Measurements from ENCODE around the gene TMEM209. TPM values are rescaled to one million over a fixed set of nuclear protein-coding genes. Genes with fewer than 3 reads are reported as not detected.
"Not testable (repeated sequence)": the region's sequence is repeated elsewhere in the genome, so short reads cannot be mapped to it uniquely, and the experiment has no call there.

The TMEM209 gene
- polyA plus RNA-seq, 1 donor from 2014 or later: 14.6 TPM

DNA sequence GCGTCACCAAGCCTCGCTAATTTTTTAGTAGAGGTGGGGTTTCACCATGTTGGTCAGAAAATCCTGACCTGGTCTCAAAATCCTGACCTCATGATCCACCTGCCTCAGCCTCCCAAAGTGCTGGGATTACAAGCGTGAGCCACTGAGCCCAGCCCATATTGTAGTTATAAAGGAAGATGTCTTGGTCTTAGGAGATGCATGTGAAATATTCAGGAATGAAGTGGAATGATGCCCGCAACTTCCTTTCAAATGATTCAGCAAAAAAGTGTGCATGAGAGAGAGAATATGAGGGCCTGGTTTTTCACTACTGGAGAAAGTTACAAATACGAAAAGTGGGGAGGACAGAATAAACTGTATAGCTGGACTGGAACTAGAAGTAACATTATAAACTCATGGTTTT lies 15.9 kb downstream of the TMEM209 start:
- H3K79me2 ChIP-seq (replicated peaks; ENCODE audit: insufficient read depth, low read length): no peaks in the 10 kb centered on the region
- no peaks in the 10 kb centered on the region for H3K27me3 ChIP-seq (ENCODE audit: insufficient read depth, low read depth, low read length)
- TF ChIP-seq MXI1 (conservative IDR thresholded peaks at IDR 0.05; ENCODE audit: poor library complexity, severe bottlenecking) (no peak), TAF1 (IDR thresholded peaks at IDR 0.05; ENCODE audit: low read depth) (no peak), EZH2 (IDR thresholded peaks at IDR 0.05; ENCODE audit: borderline replicate concordance, insufficient read depth, low read length, poor library complexity, severe bottlenecking) (no peak), POLR2AphosphoS5 (IDR thresholded peaks at IDR 0.05) (no peak), EP300 (conservative IDR thresholded peaks at IDR 0.05; ENCODE audit: poor library complexity, severe bottlenecking) (no peak), SMC3 (conservative IDR thresholded peaks at IDR 0.05; ENCODE audit: poor library complexity) (no peak), RAD21 (conservative IDR thresholded peaks at IDR 0.05) (no peak)
- TF ChIP-seq, protein P1, sequence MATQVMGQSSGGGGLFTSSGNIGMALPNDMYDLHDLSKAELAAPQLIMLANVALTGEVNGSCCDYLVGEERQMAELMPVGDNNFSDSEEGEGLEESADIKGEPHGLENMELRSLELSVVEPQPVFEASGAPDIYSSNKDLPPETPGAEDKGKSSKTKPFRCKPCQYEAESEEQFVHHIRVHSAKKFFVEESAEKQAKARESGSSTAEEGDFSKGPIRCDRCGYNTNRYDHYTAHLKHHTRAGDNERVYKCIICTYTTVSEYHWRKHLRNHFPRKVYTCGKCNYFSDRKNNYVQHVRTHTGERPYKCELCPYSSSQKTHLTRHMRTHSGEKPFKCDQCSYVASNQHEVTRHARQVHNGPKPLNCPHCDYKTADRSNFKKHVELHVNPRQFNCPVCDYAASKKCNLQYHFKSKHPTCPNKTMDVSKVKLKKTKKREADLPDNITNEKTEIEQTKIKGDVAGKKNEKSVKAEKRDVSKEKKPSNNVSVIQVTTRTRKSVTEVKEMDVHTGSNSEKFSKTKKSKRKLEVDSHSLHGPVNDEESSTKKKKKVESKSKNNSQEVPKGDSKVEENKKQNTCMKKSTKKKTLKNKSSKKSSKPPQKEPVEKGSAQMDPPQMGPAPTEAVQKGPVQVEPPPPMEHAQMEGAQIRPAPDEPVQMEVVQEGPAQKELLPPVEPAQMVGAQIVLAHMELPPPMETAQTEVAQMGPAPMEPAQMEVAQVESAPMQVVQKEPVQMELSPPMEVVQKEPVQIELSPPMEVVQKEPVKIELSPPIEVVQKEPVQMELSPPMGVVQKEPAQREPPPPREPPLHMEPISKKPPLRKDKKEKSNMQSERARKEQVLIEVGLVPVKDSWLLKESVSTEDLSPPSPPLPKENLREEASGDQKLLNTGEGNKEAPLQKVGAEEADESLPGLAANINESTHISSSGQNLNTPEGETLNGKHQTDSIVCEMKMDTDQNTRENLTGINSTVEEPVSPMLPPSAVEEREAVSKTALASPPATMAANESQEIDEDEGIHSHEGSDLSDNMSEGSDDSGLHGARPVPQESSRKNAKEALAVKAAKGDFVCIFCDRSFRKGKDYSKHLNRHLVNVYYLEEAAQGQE (IDR thresholded peaks at IDR 0.05; ENCODE audit: borderline replicate concordance): no peak
- TF ChIP-seq, protein P2, sequence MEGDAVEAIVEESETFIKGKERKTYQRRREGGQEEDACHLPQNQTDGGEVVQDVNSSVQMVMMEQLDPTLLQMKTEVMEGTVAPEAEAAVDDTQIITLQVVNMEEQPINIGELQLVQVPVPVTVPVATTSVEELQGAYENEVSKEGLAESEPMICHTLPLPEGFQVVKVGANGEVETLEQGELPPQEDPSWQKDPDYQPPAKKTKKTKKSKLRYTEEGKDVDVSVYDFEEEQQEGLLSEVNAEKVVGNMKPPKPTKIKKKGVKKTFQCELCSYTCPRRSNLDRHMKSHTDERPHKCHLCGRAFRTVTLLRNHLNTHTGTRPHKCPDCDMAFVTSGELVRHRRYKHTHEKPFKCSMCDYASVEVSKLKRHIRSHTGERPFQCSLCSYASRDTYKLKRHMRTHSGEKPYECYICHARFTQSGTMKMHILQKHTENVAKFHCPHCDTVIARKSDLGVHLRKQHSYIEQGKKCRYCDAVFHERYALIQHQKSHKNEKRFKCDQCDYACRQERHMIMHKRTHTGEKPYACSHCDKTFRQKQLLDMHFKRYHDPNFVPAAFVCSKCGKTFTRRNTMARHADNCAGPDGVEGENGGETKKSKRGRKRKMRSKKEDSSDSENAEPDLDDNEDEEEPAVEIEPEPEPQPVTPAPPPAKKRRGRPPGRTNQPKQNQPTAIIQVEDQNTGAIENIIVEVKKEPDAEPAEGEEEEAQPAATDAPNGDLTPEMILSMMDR (IDR thresholded peaks at IDR 0.05; ENCODE audit: poor library complexity, severe bottlenecking): no peak
- H2AFZ ChIP-seq (ENCODE audit: low read depth, low read length): no peak overlapping the region
- no peaks in the 10 kb centered on the region for H3K9me3 ChIP-seq (ENCODE audit: low read length)
- H3K36me3 ChIP-seq (ENCODE audit: insufficient read depth, low read length): no peaks in the 10 kb centered on the region
- H4K20me1 ChIP-seq (ENCODE audit: insufficient read depth): no peaks in the 10 kb centered on the region
- H3F3A ChIP-seq (ENCODE audit: insufficient read depth, low read length, poor library complexity, severe bottlenecking): no peaks in the 10 kb centered on the region
- H3K4me3 ChIP-seq (ENCODE audit: low read length): no peak overlapping the region
- H3K27ac ChIP-seq (ENCODE audit: low read length): no peak overlapping the region
- no peak overlapping the region for H3K4me2 ChIP-seq (ENCODE audit: low read length)
- no peak overlapping the region for H3K9ac ChIP-seq (ENCODE audit: low read length)
- H3K9me2 ChIP-seq (ENCODE audit: insufficient read depth, low read length): no peaks in the 10 kb centered on the region

DNA sequence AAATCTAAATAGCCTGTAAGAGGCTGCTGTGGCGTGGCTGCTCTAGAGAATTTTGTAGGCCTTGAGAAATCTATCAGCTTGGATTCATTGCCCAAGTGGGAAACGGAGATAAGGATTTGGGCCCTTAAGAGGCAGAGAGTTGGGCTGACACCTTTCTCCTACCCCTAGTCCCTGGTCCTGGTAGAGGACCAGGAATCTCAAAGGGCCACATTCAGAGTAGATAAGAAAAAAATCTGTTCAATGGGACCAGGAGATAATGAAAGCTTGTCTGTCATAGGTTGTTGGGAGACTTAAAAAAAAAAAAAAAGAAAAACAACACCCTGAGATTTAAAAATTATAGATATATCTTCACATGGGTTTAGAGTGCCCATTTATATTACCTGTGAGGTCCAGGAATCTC lies 17.8 kb downstream of the TMEM209 start:
- Histone ChIP-seq H4K20me1 (ENCODE audit: insufficient read depth) (no peaks in the 10 kb centered on the region), H3F3A (ENCODE audit: insufficient read depth, low read length, poor library complexity, severe bottlenecking) (no peaks in the 10 kb centered on the region), H3K79me2 (replicated peaks; ENCODE audit: insufficient read depth, low read length) (no peaks in the 10 kb centered on the region), H3K27me3 (ENCODE audit: insufficient read depth, low read depth, low read length) (no peaks in the 10 kb centered on the region), H3K9ac (ENCODE audit: low read length) (no peak overlapping the region), H2AFZ (ENCODE audit: low read depth, low read length) (no peak overlapping the region), H3K9me2 (ENCODE audit: insufficient read depth, low read length) (no peaks in the 10 kb centered on the region), H3K36me3 (ENCODE audit: insufficient read depth, low read length) (no peaks in the 10 kb centered on the region), H3K4me3 (ENCODE audit: low read length) (no peak overlapping the region), H3K27ac (ENCODE audit: low read length) (no peak overlapping the region), H3K9me3 (ENCODE audit: low read length) (no peaks in the 10 kb centered on the region), H3K4me2 (ENCODE audit: low read length) (no peak overlapping the region)
- no peak for TF ChIP-seq MXI1 (conservative IDR thresholded peaks at IDR 0.05; ENCODE audit: poor library complexity, severe bottlenecking)
- no peak for TF ChIP-seq POLR2AphosphoS5 (IDR thresholded peaks at IDR 0.05)
- TF ChIP-seq RAD21 (conservative IDR thresholded peaks at IDR 0.05): no peak
- TF ChIP-seq, protein P2 (IDR thresholded peaks at IDR 0.05; ENCODE audit: poor library complexity, severe bottlenecking): no peak
- no peak for TF ChIP-seq SMC3 (conservative IDR thresholded peaks at IDR 0.05; ENCODE audit: poor library complexity)
- TF ChIP-seq EP300 (conservative IDR thresholded peaks at IDR 0.05; ENCODE audit: poor library complexity, severe bottlenecking): no peak
- TF ChIP-seq, protein P1 (IDR thresholded peaks at IDR 0.05; ENCODE audit: borderline replicate concordance): no peak
- no peak for TF ChIP-seq TAF1 (IDR thresholded peaks at IDR 0.05; ENCODE audit: low read depth)
- TF ChIP-seq EZH2 (IDR thresholded peaks at IDR 0.05; ENCODE audit: borderline replicate concordance, insufficient read depth, low read length, poor library complexity, severe bottlenecking): no peak

DNA sequence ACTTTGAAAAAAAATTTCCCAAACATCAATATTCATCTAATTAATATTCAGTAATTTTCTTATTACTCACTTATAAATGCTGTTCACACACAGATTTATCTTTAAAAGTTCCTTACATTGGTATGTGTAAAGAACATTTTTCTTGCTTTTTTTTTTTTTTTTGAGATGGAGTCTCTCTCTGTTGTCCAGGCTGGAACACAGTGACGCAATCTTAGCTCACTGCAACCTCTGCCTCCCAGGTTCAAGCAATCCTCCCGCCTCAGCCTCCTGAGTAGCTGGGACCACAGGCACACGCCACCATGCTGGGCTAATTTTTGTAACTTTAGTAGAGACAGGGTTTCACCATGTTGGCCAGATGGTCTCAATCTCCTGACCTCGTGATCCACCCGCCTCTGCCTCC lies 20.9 kb downstream of the TMEM209 start:
- not testable (repeated sequence) for H3K4me3 ChIP-seq (ENCODE audit: low read length); H3K9ac ChIP-seq (ENCODE audit: low read length); H3K9me3 ChIP-seq (ENCODE audit: low read length); H3K79me2 ChIP-seq (replicated peaks; ENCODE audit: insufficient read depth, low read length); H3K36me3 ChIP-seq (ENCODE audit: insufficient read depth, low read length); H3F3A ChIP-seq (ENCODE audit: insufficient read depth, low read length, poor library complexity, severe bottlenecking); H3K27ac ChIP-seq (ENCODE audit: low read length); H3K4me2 ChIP-seq (ENCODE audit: low read length); H3K27me3 ChIP-seq (ENCODE audit: insufficient read depth, low read depth, low read length); H3K9me2 ChIP-seq (ENCODE audit: insufficient read depth, low read length); H2AFZ ChIP-seq (ENCODE audit: low read depth, low read length); H4K20me1 ChIP-seq (ENCODE audit: insufficient read depth)
